HG02885 (cell line): ENCODE results near the gene SLC22A15.
"Not testable (repeated sequence)": the region's sequence is repeated elsewhere in the genome, so short reads cannot be mapped to it uniquely, and the experiment has no call there.

Experiments
- ATAC-seq: cut with Tn5 transposase; IDR thresholded peaks from one replicate; pipeline ENCODE4 v1.9.1; 2021; ENCODE audit warnings: mild to moderate bottlenecking; ENCODE audit not compliant: unreplicated experiment, poor library complexity

The SLC22A15 gene

DNA sequence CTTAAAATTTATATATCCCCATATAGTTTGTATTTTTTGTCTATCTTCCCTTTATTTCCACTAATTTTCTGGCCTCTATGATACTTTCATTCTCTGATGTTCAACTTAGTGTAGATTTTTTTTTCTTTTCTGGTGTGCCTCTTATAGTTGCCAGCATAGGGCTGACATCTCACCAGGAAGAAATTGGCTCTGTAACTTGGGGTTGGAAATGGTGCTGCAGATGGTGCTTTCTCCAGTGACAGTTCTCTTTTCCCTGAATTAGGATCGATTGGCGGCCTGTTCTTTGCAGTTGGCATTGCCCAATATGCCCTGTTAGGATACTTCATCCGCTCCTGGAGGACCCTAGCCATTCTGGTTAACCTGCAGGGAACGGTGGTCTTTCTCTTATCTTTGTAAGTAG, 50.3 kb downstream of the SLC22A15 start:
- ATAC-seq = no peak

DNA sequence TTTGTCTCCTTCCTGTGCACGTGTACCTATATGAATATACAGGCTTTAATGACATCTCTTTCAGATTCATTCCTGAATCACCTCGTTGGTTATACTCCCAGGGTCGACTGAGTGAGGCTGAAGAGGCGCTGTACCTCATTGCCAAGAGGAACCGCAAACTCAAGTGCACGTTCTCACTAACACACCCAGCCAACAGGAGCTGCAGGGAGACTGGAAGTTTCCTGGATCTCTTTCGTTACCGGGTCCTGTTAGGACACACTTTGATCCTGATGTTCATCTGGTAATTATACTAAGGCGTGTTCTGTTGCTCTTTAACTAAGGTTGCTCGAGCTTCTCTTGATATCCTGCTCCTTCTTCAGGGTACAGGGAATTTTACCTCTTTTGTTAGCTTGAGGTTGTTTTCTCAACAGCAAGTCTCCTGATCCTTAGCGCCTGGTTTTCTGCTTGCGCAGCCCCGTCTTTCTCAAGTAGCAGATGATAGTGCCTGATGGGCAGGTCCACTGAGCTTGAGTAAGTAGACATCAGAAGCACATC, 55.1 kb downstream of the SLC22A15 start:
- ATAC-seq = no peak

DNA sequence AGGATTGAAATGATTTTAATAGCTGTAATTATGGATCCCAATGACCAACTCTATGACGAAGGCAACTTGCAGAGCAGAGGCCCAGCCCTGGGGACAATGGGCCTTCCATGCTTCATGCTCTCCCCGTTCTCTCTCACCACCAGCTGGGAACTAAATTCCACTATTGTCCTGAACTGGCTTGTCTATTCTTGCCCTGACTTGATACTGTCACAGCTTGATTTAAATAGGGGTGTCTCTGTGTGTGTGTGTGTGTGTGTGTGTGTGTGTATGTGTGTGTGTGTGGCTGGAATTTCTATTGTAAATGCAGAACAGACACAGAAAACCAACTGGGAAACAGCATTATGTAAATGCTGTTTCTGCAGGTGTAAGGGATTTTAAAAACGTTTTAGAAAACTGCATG, 57.0 kb downstream of the SLC22A15 start:
- no peak for ATAC-seq

- ATAC-seq = no peak
Observed at GRCh38 chr1:116036255-116036654, 59.9 kb downstream of the SLC22A15 start.

DNA sequence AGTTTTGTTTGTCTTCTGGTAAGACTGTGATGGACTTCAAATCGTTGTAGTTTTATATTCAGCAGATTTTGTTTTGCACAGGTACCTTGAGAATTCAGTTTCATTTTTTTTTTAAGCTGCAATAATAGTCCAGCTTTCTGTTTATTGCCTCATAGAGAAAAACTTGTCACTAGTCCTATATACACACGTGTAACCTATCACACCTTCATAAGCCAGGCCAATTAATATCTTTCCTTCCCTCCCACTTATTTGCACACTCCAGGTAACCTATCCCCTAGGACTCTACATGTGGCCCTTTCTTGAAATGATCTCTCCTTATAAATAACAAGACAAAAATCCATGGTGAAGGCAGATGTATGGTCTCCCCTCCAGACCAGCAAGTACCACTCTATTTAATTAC, 62.4 kb downstream of the SLC22A15 start:
- no peak for ATAC-seq

DNA sequence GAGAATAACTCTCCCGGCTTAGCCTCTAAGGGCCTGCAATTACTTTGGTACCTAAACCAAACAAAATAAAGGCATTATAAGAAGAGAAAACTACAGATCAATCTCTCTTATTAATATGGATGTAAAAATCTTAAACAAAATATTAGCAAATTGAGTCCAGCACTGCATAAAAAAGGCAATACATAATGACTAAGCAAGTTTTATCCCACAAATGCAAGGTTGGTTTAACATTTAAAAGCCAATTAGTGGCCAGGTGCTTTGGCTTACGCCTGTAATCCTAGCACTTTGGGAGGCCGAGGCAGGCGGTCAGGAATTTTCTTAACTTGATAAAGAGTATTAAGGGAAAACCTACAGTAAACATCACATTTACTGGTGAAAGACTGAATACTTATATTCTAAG, 67.8 kb downstream of the SLC22A15 start:
- ATAC-seq = no peak

DNA sequence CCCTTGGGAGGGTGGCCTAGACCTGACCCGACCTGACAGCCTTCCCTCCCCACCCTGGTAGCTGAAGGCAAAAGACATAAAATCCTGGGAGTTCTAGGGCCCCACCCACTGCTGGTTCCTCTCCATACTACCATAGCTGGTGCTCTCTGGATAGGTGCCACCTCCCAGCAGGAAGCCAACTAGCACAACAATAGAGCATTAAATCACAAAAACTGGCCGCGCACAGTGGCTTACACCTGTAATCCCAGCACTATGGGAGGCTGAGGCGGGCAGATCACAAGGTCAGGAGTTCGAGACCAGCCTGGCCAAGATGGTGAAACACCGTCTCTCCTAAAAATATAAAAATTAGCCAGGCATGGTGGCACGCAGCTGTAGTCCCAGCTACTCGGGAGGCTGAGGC, 70.6 kb downstream of the SLC22A15 start:
- ATAC-seq = not testable (repeated sequence)

GRCh38 chr1:116051896-116052295, 75.6 kb downstream of the SLC22A15 start:
- ATAC-seq = not testable (repeated sequence)

GRCh38 chr1:116062201-116062600, 85.9 kb downstream of the SLC22A15 start:
- ATAC-seq = no peak

DNA sequence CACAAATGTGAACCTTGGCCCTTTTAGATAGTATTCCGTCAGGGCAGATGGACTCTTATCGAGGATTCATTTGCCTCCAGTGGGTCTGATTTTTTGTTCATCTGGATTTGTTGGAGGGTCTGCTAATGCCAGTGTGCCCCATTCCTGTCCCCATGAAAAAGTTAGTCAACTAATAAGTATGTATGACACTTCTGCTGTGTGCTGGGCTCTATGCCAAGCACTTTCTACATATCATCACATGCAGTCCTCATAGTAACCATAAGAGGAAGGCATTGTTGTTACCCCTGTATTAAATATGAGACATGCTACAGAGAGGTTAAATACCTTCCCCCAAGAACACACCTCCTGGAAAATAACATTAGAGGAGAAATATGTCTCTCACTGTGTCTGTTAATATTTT, 88.3 kb downstream of the SLC22A15 start:
- ATAC-seq = no peak

- no peak for ATAC-seq
Observed at GRCh38 chr1:116066868-116067565, 90.7 kb downstream of the SLC22A15 start.

DNA sequence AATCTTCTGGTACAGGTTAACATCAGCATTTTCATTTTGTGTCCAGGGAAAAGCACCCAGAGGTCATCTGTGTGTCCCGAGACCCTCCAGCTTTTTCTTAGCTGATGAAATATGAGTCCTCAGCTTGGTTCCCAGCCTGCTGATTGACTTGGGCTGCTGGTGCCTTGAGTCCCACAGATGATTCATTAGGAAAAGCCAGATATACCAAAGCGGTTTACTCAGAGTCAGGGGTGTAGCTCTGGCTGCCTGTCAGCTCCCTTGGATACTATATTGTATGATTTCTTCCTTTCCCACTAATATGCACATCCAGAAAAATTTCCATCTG, 91.2 kb downstream of the SLC22A15 start:
- no peak for ATAC-seq

DNA sequence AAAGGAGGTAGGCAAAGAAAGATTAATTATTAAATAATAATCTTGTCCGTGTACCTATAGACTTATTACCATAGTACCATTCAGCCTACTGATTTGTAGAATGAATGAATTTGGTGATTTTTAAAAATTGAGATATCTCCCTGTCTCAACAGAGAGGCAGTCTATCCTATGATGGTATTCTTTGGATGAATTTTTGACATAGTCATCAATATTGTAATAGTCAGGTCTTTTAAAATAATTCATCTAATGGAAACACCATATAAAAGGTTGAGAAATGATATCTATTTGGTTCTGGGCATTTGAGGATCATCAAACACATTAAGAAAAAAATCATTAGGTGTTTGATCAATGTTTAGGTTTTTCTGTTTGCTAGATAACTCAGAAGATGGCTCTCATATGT, 99.3 kb downstream of the SLC22A15 start:
- no peak for ATAC-seq

- ATAC-seq = no peak
Observed at GRCh38 chr1:116075990-116076389, 99.7 kb downstream of the SLC22A15 start.

DNA sequence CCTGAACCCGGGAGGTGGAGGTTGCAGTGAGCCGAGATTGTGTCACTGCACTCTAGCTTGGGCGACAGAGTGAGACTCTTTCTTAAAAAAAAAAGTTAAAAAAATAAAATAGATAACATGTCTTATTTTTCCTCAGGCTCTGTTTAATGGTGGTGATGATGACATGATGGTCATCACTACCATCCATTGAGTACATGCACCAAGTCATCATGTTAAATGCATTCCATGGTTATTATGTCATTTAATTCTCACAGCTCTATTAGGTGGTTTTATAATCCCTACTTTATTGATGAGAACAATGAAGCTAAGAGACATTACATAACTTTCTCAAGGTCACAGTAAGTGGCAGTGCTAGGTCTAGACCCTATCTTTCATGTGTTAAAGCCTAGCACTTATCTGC, 100.5 kb downstream of the SLC22A15 start:
- no peak for ATAC-seq

DNA sequence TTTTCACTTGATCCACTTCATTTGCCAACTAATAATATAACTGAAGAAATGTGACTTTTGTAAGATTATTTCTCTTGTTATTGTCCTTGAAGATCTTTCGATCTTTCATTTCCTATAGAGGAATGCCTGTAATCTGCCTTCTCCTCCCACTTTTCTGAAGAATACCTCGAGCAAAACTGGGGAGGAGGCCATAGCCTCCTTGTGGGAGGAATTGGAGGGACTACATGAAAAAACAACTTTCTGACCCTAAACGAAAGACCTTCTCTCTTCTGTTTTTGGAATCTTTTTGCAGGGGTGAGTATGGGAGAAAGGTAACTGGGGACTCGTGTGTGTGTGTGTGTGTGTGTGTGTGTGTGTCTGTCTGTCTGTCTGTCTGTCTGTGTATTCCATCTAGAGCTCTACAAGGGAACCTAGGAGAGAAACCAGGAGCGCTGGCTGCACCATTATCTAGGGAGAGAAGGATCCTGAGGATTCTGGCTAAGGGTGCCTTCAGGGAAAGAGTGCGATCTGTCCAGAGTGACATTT, 102.4 kb downstream of the SLC22A15 start:
- ATAC-seq = no peak

- no peak for ATAC-seq
Observed at GRCh38 chr1:116087628-116088027, 111.3 kb downstream of the SLC22A15 start.

DNA sequence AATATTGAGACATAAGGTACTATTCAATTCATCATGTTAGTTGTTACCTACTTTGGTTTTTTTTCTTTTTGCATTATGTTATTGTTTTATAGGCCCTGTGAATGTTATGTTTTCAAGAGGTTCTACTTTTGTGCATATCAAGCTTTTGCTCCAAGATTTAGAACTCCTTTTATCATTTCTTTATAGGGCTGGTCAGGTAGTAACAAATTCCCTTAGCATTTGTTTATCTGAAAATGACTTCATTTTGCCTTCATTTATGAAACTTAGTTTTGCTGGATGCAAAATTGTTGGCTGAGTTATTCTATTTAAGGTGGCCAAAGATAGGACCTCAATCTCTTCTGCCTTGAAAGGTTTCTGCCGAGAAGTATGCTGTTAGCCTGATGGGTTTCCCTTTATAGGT, 113.6 kb downstream of the SLC22A15 start:
- no peak for ATAC-seq

DNA sequence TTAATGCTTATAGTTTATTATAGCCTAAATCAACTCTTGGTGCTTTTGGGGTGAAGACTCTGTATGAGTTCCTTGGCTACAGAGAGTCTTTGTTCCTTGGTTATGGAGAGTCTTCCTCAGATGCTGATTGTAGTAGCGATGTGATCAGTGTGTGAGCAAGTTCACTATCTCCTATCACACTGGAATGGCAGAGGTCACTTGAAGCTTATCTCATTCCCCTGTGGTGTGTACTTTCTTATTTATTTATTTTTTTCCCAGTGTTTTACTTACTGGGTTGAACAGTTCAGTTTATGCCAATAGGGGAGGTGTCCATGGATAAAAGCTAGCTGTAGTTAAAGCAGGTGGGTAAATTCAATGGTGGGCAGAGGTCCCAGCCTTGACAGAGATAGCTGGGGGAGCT, 114.8 kb downstream of the SLC22A15 start:
- ATAC-seq = no peak

DNA sequence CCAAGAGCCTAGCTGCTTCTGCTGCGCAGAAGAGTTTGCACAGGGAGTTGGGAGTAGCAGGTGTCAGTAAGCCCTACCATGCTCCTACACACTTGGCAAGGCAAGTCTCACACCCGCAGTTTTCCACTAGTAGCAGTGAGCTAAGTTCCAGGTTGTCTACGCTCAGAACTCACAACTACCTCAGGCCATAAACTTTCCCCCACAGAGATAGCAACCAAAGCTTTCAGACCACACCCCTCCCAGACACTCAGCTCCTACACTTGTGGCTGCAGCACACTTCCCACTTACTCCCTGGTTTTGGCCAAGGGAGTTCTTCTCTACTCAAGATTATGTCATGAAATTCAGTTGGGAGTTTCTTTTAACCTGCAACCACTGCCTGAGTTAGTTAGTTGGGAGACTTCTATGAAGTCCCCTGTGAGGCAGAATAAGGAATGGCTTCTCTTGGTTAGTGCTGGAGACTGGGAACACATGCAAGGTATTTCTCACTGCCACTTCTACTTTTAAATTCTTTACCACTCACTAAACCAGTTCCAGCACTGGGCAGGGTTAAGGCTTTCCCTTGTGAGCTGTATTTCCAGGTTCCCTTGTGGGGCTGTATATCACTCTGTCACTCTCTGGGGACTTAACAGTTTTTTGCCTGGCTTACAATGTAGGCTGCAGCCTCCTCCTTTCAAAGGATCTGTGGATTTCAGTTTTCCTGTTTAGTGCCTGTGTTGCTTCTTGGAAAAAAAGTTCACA, 116.6 kb downstream of the SLC22A15 start:
- no peak for ATAC-seq

DNA sequence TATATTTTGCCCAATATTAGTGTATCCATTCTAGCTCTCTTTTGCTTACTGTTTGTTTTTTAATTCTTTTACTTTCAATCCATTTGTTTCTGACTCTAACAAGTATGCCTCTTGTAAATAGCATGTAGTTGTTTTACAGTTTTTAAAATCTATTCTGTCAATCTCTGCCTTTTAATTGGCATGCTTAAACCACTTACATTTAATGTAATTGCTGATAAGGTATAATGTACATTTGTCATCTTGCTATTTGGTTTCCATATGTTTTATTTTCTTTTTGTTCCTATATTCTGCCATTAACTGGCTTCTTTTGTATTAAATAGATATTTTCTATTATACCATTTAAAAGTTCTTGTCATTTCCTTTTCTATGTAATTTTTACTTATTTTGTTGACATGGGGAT, 118.7 kb downstream of the SLC22A15 start:
- ATAC-seq = no peak
